A549 (cell line): ENCODE data around the gene CLDN5. TPM values are rescaled to one million over a fixed set of nuclear protein-coding genes. Genes with fewer than 3 reads are reported as not detected.

Experiments used
- ATAC-seq, 2 experiments: fragments of 200-7000 bp in 1 of 2; fragments of >200 bp in 1 of 2; cut with Nextera tagmentation in 1 of 2; cut with Tn5 transposase in 1 of 2; 3 replicates each; pipeline versions ENCODE4 v1.8.0 to v1.9.1; 2018 to 2020; ENCODE audit warnings: mild to moderate bottlenecking in 1 of 2, moderate library complexity in 1 of 2
- CTCF ChIA-PET: fragments of 300-600 bp; sonication (Branson Sonifier 250); formaldehyde crosslinking; extraction: SDS; loops from one replicate; lab custom pipeline; 2021; ENCODE audit warnings: antibody characterized with exemption, inconsistent platforms; lab: Yijun Ruan, JAX
- POLR2A ChIA-PET: fragments of 350-600 bp; formaldehyde crosslinking; extraction: SDS; loops from one replicate; lab custom pipeline; 2021; ENCODE audit warnings: antibody characterized with exemption, inconsistent platforms; lab: Yijun Ruan, JAX
- DNase-seq, 2 experiments: peaks; one replicate each; pipeline versions ENCODE4 v3.0.0 to v3.0.0-alpha.2; 2011 to 2016; ENCODE audit warnings: low read depth in 1 of 2, low spot score in 1 of 2
- FAIRE-seq: peaks from 2 replicates; lab custom pipeline; 2011; peaks lifted over from hg19 to GRCh38; lab: Jason Lieb, UNC
- H3K27ac ChIP-seq, 2 experiments: fragments of >200 bp; sonication (Bioruptor Twin); formaldehyde crosslinking; 3 replicates each; pipeline ENCODE4 v1.5.1; 2016 to 2017
- H3K4me1 ChIP-seq: fragments of >200 bp; sonication (Bioruptor Twin); formaldehyde crosslinking; 3 replicates; pipeline ENCODE4 v1.6.1; 2016
- H3K4me2 ChIP-seq: fragments of >200 bp; sonication (Bioruptor Twin); formaldehyde crosslinking; 3 replicates; pipeline ENCODE4 v1.6.1; 2016
- H3K4me3 ChIP-seq: fragments of >200 bp; sonication (Bioruptor Twin); formaldehyde crosslinking; 3 replicates; pipeline ENCODE4 v1.5.1; 2016
- H3K9me3 ChIP-seq: fragments of >200 bp; sonication (Bioruptor Twin); formaldehyde crosslinking; 3 replicates; pipeline ENCODE4 v1.6.1; 2016
- BHLHE40 ChIP-seq: IDR thresholded peaks from 2 replicates; pipeline ENCODE4 v1.6.1; 2012; ENCODE audit warnings: low read depth, low read length, inconsistent platforms
- CBX2 ChIP-seq: fragments of 200-600 bp; sonication (generic); IDR thresholded peaks from 2 replicates; pipeline ENCODE4 v1.6.1; 2016; ENCODE audit warnings: low read depth, mild to moderate bottlenecking, borderline replicate concordance
- EHMT2 ChIP-seq: fragments of 200-600 bp; sonication (generic); IDR thresholded peaks from 2 replicates; pipeline ENCODE4 v1.6.1; 2016; ENCODE audit warnings: antibody characterized with exemption, low read depth, mild to moderate bottlenecking, moderate library complexity
- EP300 ChIP-seq, 2 experiments: fragments of >200 bp; sonication (Bioruptor Twin); formaldehyde crosslinking; IDR thresholded peaks; 2 replicates in 1 of 2; 3 replicates in 1 of 2; pipeline ENCODE4 v1.6.1; 2016 to 2017
- FOSL2 ChIP-seq, 2 experiments: fragments of 450-650 bp in 1 of 2; fragments of >200 bp in 1 of 2; sonication (Bioruptor Twin) in 1 of 2; formaldehyde crosslinking; IDR thresholded peaks; 2 replicates each; pipeline versions ENCODE4 v1.5.0 to v1.6.1; 2016 to 2020; ENCODE audit warnings: mild to moderate bottlenecking in 1 of 2, moderate library complexity in 1 of 2
- HEYL ChIP-seq: fragments of 250-450 bp; sonication (Bioruptor Pico); IDR thresholded peaks from 2 replicates; pipeline ENCODE4 v1.8.0; 2021; ENCODE audit warnings: mild to moderate bottlenecking, moderate library complexity
- HOXB5 ChIP-seq: fragments of 250-450 bp; sonication (Bioruptor Pico); IDR thresholded peaks from 2 replicates; pipeline ENCODE4 v1.5.0; 2020; ENCODE audit warnings: mild to moderate bottlenecking, moderate library complexity
- KDM1A ChIP-seq: fragments of 200-600 bp; sonication (generic); IDR thresholded peaks from 2 replicates; pipeline ENCODE4 v1.6.1; 2016; ENCODE audit warnings: low read depth, mild to moderate bottlenecking
- KDM5A ChIP-seq: fragments of 200-600 bp; sonication (generic); IDR thresholded peaks from 2 replicates; pipeline ENCODE4 v1.6.1; 2016; ENCODE audit warnings: antibody characterized with exemption, mild to moderate bottlenecking
- MAX ChIP-seq: IDR thresholded peaks from 2 replicates; pipeline ENCODE4 v1.6.1; 2012
- NPAS2 ChIP-seq: fragments of 250-450 bp; sonication (Bioruptor Pico); IDR thresholded peaks from 2 replicates; pipeline ENCODE4 v1.8.0; 2022; ENCODE audit warnings: mild to moderate bottlenecking, moderate library complexity, borderline replicate concordance
- NR3C1 ChIP-seq: fragments of >200 bp; sonication (Bioruptor Twin); formaldehyde crosslinking; IDR thresholded peaks from 3 replicates; pipeline ENCODE4 v1.6.1; 2017
- POLR2A ChIP-seq: IDR thresholded peaks from 2 replicates; pipeline ENCODE4 v1.6.1; 2012; ENCODE audit warnings: mild to moderate bottlenecking, low read length
- RAD21 ChIP-seq, 2 experiments: fragments of >200 bp in 1 of 2; sonication (Bioruptor Twin) in 1 of 2; formaldehyde crosslinking in 1 of 2; IDR thresholded peaks in 1 of 2; conservative IDR thresholded peaks in 1 of 2; 2 replicates in 1 of 2; 3 replicates in 1 of 2; pipeline ENCODE4 v1.6.1; 2012 to 2018; ENCODE audit warnings: inconsistent platforms in 1 of 2
- RNF2 ChIP-seq: fragments of 200-600 bp; sonication (generic); IDR thresholded peaks from 2 replicates; pipeline ENCODE4 v1.6.1; 2016; ENCODE audit warnings: low read depth, mild to moderate bottlenecking, antibody characterized with exemption, moderate library complexity, borderline replicate concordance
- SMC3 ChIP-seq: fragments of >200 bp; sonication (Bioruptor Twin); formaldehyde crosslinking; IDR thresholded peaks from 3 replicates; pipeline ENCODE4 v1.6.1; 2018; ENCODE audit warnings: inconsistent platforms
- TP53 ChIP-seq: fragments of 250-450 bp; sonication (Bioruptor Pico); IDR thresholded peaks from 2 replicates; pipeline ENCODE4 v1.5.0; 2021; ENCODE audit warnings: mild to moderate bottlenecking, moderate library complexity
- ZC3H11A ChIP-seq: fragments of 450-650 bp; IDR thresholded peaks from 2 replicates; pipeline ENCODE4 v1.6.1; 2014; ENCODE audit warnings: antibody characterized with exemption, mild to moderate bottlenecking
- ZNF302 ChIP-seq: fragments of 250-450 bp; sonication (Bioruptor Pico); IDR thresholded peaks from 2 replicates; pipeline ENCODE4 v1.9.0; 2021; ENCODE audit warnings: inconsistent platforms, mild to moderate bottlenecking, moderate library complexity
- WGBS: methylation state at CpG from one replicate; pipeline ENCODE4 v1.1.6; 2017; ENCODE audit errors: missing lambda C conversion rate; 5-methylcytosine and 5-hydroxymethylcytosine counted together
- polyA plus RNA-seq, 4 experiments: library from polyadenylated mRNA; depleted of rRNA in 3 of 4; stranded (reverse); fragments of >200 nt; fragmentation: RNase III in 1 of 4; extraction: RNeasy Plus Mini Kit Qiagen cat#74134 plus additional on column Dnase treatment in 1 of 4; gene quantifications; 2 replicates in 3 of 4; 3 replicates in 1 of 4; pipeline ENCODE4 v1.2.3, GENCODE V29; 2011 to 2017
- TF ChIP-seq, protein P1 (sequence below): IDR thresholded peaks from 2 replicates; pipeline ENCODE4 v1.6.1; 2012
- TF ChIP-seq, protein P2 (sequence below): fragments of >200 bp; sonication (Bioruptor Twin); formaldehyde crosslinking; IDR thresholded peaks from 3 replicates; pipeline ENCODE4 v1.5.1; 2016
- TF ChIP-seq, protein P3 (sequence below): fragments of 150-350 bp; IDR thresholded peaks from 2 replicates; pipeline ENCODE4 v1.6.1; 2014; ENCODE audit warnings: low read depth, mild to moderate bottlenecking, low read length

The CLDN5 gene
- polyA plus RNA-seq, 2 of the 4 experiments (the other 2 are of a cell fraction): not detected

GRCh38 chr22:19492504-19493174, 31.6 kb downstream of the CLDN5 start:
- WGBS: 91% methylated on average over 6 of the region's 6 CpGs
- ChIA-PET CTCF (interaction anchor here (2.8 kb wide), 1 partner anchor 137 kb away, joined by 11 read pairs; no protein-coding TSS in a partner anchor), POLR2A (no interaction called here)
- no peak overlapping the region for H3K27ac ChIP-seq
- no peaks in the 10 kb centered on the region for H3K9me3 ChIP-seq
- H3K4me2 ChIP-seq: no peak overlapping the region
- TF ChIP-seq ZC3H11A (no peak), ZNF302 (no peak), SMC3 (no peak), HEYL (no peak), NPAS2 (CRISPR knock-in tag) (no peak), EP300 (IDR thresholded peaks at IDR 0.05) (no peak), RNF2 (no peak), HOXB5 (CRISPR knock-in tag) (no peak)
- TF ChIP-seq, protein P1, sequence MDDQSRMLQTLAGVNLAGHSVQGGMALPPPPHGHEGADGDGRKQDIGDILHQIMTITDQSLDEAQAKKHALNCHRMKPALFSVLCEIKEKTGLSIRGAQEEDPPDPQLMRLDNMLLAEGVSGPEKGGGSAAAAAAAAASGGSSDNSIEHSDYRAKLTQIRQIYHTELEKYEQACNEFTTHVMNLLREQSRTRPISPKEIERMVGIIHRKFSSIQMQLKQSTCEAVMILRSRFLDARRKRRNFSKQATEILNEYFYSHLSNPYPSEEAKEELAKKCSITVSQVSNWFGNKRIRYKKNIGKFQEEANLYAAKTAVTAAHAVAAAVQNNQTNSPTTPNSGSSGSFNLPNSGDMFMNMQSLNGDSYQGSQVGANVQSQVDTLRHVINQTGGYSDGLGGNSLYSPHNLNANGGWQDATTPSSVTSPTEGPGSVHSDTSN: no peak
- H3K4me3 ChIP-seq: no peak overlapping the region
- 0 out of 3 replicates have a peak, but pooled peaks cover 3% of the 10 kb centered on the region for H3K4me1 ChIP-seq
- no peak for FAIRE-seq
- DNase-seq: no peak
- ATAC-seq: no peak

DNA sequence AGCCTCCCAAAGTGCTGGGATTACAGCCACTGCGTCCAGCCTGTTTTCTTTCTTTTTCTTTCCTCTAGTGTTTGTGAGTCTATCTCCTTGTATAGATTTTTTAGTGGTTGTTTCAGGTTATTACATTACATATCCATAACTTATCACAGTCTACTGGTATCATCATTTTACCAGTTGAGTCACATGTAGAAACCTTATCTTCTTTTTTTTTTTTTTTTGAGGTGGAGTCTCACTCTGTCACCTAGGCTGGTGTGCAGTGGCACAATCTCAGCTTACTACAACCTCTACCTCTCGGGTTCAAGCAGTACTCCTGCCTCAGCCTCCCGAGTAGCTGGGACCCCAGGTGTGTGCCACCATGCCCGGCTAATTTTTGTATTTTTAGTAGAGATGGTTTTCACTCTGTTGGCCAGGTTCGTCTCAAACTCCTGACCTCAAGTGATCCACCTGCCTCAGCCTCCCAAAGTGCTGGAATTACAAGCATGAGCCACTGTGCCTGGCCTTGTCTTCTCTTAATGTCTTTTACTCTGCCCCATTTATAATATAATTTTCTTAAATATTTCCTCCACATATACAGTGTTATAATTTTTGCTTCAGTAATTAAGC, 33.5 kb downstream of the CLDN5 start:
- FAIRE-seq (no peak), ATAC-seq (no peak), DNase-seq (no peak)
- no peaks in the 10 kb centered on the region for H3K9me3 ChIP-seq
- H3K27ac ChIP-seq: no peak overlapping the region
- WGBS: 94% methylated on average over 5 of the region's 5 CpGs
- ChIA-PET POLR2A (no interaction called here), CTCF (interaction anchor here (1.0 to 2.1 kb wide), 2 partner anchors 139 kb away, joined by 3 to 6 read pairs; no protein-coding TSS in a partner anchor)
- H3K4me1 ChIP-seq: 0 out of 3 replicates have a peak, but pooled peaks cover 3% of the 10 kb centered on the region
- no peak for TF ChIP-seq NPAS2 (CRISPR knock-in tag)
- TF ChIP-seq POLR2A: no peak
- TF ChIP-seq HEYL: no peak
- TF ChIP-seq EHMT2: no peak
- no peak overlapping the region for H3K4me2 ChIP-seq
- no peak overlapping the region for H3K4me3 ChIP-seq

- Histone ChIP-seq H3K9me3 (no peaks in the 10 kb centered on the region), H3K4me3 (no peak overlapping the region), H3K27ac (no peak overlapping the region), H3K4me1 (0 out of 3 replicates have a peak, but pooled peaks cover 3% of the 10 kb centered on the region), H3K4me2 (no peak overlapping the region)
- FAIRE-seq: no peak
- ChIA-PET CTCF (interaction anchor here (0.7 to 2.1 kb wide), 3 partner anchors 17 to 142 kb away, joined by 3 to 6 read pairs (median 3); no protein-coding TSS in a partner anchor), POLR2A (interaction anchor here (1.0 kb wide), 1 partner anchor 9 kb away, joined by 4 read pairs; the partner anchor contains the start of gene CDC45)
- ATAC-seq: peak; percentile 54 to 73; a peak in 4 of 6 replicates
- TF ChIP-seq RAD21 (conservative IDR thresholded peaks at IDR 0.05 in 1 of 2, IDR thresholded peaks at IDR 0.05 in 1 of 2): no peak
- no peak for TF ChIP-seq KDM1A
- TF ChIP-seq NR3C1: no peak
- TF ChIP-seq HEYL: no peak
- TF ChIP-seq MAX: no peak
- peak in 1 of 2 experiments; percentile 14 for DNase-seq
- 90% methylated on average over 7 of the region's 7 CpGs for WGBS
Observed at GRCh38 chr22:19488884-19489843, 35.0 kb downstream of the CLDN5 start.

GRCh38 chr22:19488285-19488684, 35.9 kb downstream of the CLDN5 start:
- POLR2A ChIA-PET: no interaction called here
- TF ChIP-seq CBX2 (no peak), FOSL2 (IDR thresholded peaks at IDR 0.05) (no peak), FOSL2 (CRISPR knock-in tag; IDR thresholded peaks at IDR 0.05) (no peak), KDM5A (no peak), BHLHE40 (no peak), ZNF302 (no peak), TP53 (no peak)
- TF ChIP-seq, protein P2, sequence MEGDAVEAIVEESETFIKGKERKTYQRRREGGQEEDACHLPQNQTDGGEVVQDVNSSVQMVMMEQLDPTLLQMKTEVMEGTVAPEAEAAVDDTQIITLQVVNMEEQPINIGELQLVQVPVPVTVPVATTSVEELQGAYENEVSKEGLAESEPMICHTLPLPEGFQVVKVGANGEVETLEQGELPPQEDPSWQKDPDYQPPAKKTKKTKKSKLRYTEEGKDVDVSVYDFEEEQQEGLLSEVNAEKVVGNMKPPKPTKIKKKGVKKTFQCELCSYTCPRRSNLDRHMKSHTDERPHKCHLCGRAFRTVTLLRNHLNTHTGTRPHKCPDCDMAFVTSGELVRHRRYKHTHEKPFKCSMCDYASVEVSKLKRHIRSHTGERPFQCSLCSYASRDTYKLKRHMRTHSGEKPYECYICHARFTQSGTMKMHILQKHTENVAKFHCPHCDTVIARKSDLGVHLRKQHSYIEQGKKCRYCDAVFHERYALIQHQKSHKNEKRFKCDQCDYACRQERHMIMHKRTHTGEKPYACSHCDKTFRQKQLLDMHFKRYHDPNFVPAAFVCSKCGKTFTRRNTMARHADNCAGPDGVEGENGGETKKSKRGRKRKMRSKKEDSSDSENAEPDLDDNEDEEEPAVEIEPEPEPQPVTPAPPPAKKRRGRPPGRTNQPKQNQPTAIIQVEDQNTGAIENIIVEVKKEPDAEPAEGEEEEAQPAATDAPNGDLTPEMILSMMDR: no peak
- TF ChIP-seq, protein P3, sequence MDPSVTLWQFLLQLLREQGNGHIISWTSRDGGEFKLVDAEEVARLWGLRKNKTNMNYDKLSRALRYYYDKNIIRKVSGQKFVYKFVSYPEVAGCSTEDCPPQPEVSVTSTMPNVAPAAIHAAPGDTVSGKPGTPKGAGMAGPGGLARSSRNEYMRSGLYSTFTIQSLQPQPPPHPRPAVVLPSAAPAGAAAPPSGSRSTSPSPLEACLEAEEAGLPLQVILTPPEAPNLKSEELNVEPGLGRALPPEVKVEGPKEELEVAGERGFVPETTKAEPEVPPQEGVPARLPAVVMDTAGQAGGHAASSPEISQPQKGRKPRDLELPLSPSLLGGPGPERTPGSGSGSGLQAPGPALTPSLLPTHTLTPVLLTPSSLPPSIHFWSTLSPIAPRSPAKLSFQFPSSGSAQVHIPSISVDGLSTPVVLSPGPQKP: no peak

More at GRCh38 chr22:19488285-19488684, 35.9 kb downstream of the CLDN5 start:
- Histone ChIP-seq H3K4me3 (no peak overlapping the region), H3K9me3 (no peaks in the 10 kb centered on the region), H3K4me1 (0 out of 3 replicates have a peak, but pooled peaks cover 3% of the 10 kb centered on the region), H3K4me2 (no peak overlapping the region), H3K27ac (no peak overlapping the region)
- CTCF ChIA-PET: interaction anchor here (2.1 kb wide), 1 partner anchor 142 kb away, joined by 6 read pairs; no protein-coding TSS in a partner anchor
- DNase-seq (no peak), ATAC-seq (no peak), FAIRE-seq (no peak)
- WGBS: 89% methylated on average over 2 of the region's 2 CpGs
